ENCODE measurements around the gene IDH3B.

DNA sequence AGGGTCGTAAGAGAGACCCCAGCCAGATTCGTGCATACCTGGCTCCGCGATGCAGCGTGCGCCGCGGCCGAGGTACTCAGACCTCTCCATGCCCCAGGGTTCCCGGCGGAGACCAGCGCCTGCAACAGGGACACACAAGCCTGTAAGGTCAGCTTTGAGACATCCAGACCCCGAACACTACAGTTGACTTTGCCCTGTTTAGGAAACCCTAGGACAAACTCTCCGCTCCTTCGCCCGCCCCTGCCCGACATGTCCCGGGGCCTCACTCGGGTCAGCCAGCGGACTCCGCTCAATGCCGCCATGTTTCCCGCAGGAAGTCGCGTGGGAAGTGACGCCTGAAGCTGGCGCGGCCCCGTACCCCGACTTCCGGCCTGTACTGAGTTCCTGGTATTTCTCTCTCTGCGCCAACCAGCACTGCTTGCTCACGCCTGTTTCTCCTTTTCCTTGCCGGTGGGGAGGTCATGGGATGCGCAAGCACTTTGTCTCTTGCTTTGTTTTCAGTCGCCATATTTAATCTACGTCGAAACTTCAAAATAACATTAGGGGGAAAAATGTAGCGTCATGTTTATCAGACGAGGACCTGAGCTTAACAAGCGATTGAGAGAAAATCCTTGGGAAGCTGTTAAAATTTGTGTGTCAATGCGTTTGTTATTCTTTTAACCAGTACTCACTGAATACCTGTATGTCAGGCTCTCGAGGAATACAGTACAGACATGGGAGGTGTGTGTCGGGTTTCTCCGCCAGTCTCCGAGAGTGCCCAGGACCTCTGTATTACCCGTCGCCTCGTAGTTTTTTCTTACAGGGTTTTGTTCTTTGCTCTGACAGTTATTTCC is at the start of gene IDH3B:
- TF ChIP-seq POLR2A (IDR thresholded peaks at IDR 0.05) (peak in 1 of 2 donors; percentile 78), POLR2AphosphoS5 (IDR thresholded peaks at IDR 0.05; ENCODE audit: insufficient read depth in 1 of 2, low read depth in 1 of 2) (peak; percentile 97)
- TF ChIP-seq, protein P1, sequence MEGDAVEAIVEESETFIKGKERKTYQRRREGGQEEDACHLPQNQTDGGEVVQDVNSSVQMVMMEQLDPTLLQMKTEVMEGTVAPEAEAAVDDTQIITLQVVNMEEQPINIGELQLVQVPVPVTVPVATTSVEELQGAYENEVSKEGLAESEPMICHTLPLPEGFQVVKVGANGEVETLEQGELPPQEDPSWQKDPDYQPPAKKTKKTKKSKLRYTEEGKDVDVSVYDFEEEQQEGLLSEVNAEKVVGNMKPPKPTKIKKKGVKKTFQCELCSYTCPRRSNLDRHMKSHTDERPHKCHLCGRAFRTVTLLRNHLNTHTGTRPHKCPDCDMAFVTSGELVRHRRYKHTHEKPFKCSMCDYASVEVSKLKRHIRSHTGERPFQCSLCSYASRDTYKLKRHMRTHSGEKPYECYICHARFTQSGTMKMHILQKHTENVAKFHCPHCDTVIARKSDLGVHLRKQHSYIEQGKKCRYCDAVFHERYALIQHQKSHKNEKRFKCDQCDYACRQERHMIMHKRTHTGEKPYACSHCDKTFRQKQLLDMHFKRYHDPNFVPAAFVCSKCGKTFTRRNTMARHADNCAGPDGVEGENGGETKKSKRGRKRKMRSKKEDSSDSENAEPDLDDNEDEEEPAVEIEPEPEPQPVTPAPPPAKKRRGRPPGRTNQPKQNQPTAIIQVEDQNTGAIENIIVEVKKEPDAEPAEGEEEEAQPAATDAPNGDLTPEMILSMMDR (IDR thresholded peaks at IDR 0.05): no peak
